ENCODE results near the gene RNF44. TPM values are rescaled to one million over a fixed set of nuclear protein-coding genes. Genes with fewer than 3 reads are reported as not detected.

RNF44 gene
- total and polyA plus RNA-seq, 7 experiments from 2014 or later = 3.3 to 305 (median 260) TPM

DNA sequence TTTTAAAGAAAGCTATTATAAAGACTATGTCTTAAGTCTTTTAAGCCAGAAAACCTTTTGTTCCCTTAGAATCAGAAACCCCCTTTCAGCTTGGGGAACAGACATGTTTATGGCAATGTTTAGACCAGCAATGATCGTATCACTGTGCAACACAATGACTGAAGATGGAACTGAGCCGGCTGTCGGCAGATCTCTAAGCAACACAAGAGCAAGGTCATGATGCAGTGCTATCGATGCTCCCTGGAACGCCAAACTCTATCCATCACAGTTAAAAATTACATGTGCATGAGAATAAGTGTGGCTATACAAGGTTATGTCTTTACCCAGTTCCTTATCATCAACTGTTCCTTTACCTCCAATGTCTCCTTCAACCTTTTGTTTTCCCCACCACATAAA is 1.8 kb upstream of the RNF44 start:
- Histone ChIP-seq H3K9me3 (ENCODE audit: control insufficient read depth in 2 of 3, low read length in 3 of 3) (no peaks in the 10 kb centered on the region), H3K27me3 (ENCODE audit: control insufficient read depth in 2 of 2, insufficient read depth in 2 of 2, low read length in 2 of 2) (no peaks in the 10 kb centered on the region), H3K4me1 (ENCODE audit: control insufficient read depth in 2 of 2, insufficient read depth in 2 of 2, low read length in 2 of 2) (peaks cover 48 to 53% of the 10 kb centered on the region in 2 donors), H3K27ac (ENCODE audit: low read depth, low read length) (peak overlapping the region; percentile 96), H3K36me3 (ENCODE audit: control insufficient read depth in 2 of 3, insufficient read depth in 3 of 3, low read length in 3 of 3) (peaks cover 0 to 20% (median 0%) of the 10 kb centered on the region in 3 experiments), H3K4me3 (ENCODE audit: low read length) (no peak overlapping the region)
- ATAC-seq (no peak), DNase-seq (no peak)
- H3K4me1 Mint-ChIP-seq = peaks cover 48 to 68% (median 61%) of the 10 kb centered on the region in 7 donors
- ChIA-PET CTCF (interaction anchor here (0.7 to 1.9 kb wide), 7 partner anchors 9 to 123 kb away, joined by 3 to 9 read pairs (median 5); partner anchors contain the start of genes CLTB and FAF2), POLR2A (interaction anchor here (1.0 to 11.7 kb wide), 7 partner anchors 10 to 177 kb away, joined by 3 to 251 read pairs (median 27); partner anchors contain the start of genes CDHR2, FAF2 and KIAA1191)
- H3K27ac Mint-ChIP-seq = peak overlapping the region; percentile 38 to 100 (median 99)
- H3K9me3 Mint-ChIP-seq = peaks cover 0 to 5% (median 0%) of the 10 kb centered on the region in 11 donors
- intact Hi-C loops (cut with micrococcal nuclease) = loop anchor here (5.0 to 10.0 kb wide), 7 partner anchors 593 to 1017 kb away; partner anchors contain the start of genes HRH2 (in 2 of the 2), GRK6 (in 1 of the 2), LMAN2 (in 1 of the 2) and NSD1 (in 1 of the 2)
- peaks cover 3 to 19% (median 4%) of the 10 kb centered on the region in 5 donors for H3K36me3 Mint-ChIP-seq
- H3K4me3 Mint-ChIP-seq = peak overlapping the region in 7 of 10 donors; percentile 25 to 100 (median 57)
- no peaks in the 10 kb centered on the region for H3K27me3 Mint-ChIP-seq

DNA sequence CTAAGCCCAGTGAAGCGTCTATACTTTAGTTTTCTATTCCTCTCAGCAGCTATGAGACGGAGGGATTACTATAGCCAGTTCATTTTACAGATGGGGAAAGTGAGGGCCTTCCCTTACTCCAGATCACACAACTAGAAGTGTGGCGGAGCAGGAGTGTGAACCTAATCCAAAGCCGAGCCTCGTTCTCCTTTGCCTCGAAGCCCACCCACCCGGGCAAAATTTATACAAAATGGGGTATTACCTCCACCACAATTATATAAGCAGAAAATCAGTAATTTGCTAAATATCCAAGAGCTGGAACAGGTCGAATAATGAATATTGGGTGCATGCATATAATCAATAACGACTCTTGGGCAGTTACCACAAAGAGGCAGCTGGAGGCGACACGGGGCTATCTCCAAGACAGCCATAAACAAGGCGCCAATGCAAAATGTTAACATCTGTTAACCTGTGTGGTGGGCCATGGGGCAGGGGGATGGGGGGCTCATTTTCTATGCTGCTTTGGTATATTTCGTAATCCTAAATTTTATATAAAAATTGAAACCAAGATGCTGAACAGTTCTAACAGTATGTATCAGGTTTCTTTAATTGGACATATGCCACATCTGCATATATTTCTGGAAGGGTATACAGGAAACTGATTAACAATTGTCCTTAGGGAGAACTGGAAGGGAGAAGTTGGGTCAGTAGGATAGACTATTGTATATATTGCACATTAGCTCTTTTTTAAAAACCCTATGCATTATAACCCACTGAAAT is 1.2 kb upstream of the RNF44 start:
- POLR2A ChIA-PET = interaction anchor here (0.9 to 11.7 kb wide), 15 partner anchors 10 to 176 kb away, joined by 3 to 251 read pairs (median 10); partner anchors contain the start of genes CDHR2, CLTB, FAF2 and HIGD2A
- Mint-ChIP-seq H3K36me3 (peaks cover 4 to 24% (median 8%) of the 10 kb centered on the region in 5 donors), H3K27me3 (no peaks in the 10 kb centered on the region), H3K9me3 (peaks cover 0 to 8% (median 0%) of the 10 kb centered on the region in 11 donors), H3K27ac (peak overlapping the region; percentile 99 to 100 (median 99)), H3K4me1 (peaks cover 52 to 69% (median 66%) of the 10 kb centered on the region in 7 donors), H3K4me3 (peak overlapping the region; percentile 96 to 100 (median 99))
- no peaks in the 10 kb centered on the region for H3K9me3 ChIP-seq (ENCODE audit: control insufficient read depth in 2 of 3, low read length in 3 of 3)
- no peak for DNase-seq
- peak overlapping the region; percentile 54 for H3K4me3 ChIP-seq (ENCODE audit: low read length)
- H3K4me1 ChIP-seq (ENCODE audit: control insufficient read depth in 2 of 2, insufficient read depth in 2 of 2, low read length in 2 of 2) = peaks cover 51 to 58% of the 10 kb centered on the region in 2 donors
- H3K36me3 ChIP-seq (ENCODE audit: control insufficient read depth in 2 of 3, insufficient read depth in 3 of 3, low read length in 3 of 3) = peaks cover 0 to 20% (median 0%) of the 10 kb centered on the region in 3 experiments
- no peaks in the 10 kb centered on the region for H3K27me3 ChIP-seq (ENCODE audit: control insufficient read depth in 2 of 2, insufficient read depth in 2 of 2, low read length in 2 of 2)
- intact Hi-C loops (cut with micrococcal nuclease) = loop anchor here (5.0 to 10.0 kb wide), 7 partner anchors 594 to 1016 kb away; partner anchors contain the start of genes HRH2 (in 2 of the 2), GRK6 (in 1 of the 2), LMAN2 (in 1 of the 2) and NSD1 (in 1 of the 2)
- ATAC-seq = no peak
- H3K27ac ChIP-seq (ENCODE audit: low read depth, low read length) = peak overlapping the region; percentile 96
- CTCF ChIA-PET = interaction anchor here (0.7 to 1.8 kb wide), 8 partner anchors 12 to 177 kb away, joined by 3 to 9 read pairs (median 3); partner anchors contain the start of genes FAF2 and KIAA1191

DNA sequence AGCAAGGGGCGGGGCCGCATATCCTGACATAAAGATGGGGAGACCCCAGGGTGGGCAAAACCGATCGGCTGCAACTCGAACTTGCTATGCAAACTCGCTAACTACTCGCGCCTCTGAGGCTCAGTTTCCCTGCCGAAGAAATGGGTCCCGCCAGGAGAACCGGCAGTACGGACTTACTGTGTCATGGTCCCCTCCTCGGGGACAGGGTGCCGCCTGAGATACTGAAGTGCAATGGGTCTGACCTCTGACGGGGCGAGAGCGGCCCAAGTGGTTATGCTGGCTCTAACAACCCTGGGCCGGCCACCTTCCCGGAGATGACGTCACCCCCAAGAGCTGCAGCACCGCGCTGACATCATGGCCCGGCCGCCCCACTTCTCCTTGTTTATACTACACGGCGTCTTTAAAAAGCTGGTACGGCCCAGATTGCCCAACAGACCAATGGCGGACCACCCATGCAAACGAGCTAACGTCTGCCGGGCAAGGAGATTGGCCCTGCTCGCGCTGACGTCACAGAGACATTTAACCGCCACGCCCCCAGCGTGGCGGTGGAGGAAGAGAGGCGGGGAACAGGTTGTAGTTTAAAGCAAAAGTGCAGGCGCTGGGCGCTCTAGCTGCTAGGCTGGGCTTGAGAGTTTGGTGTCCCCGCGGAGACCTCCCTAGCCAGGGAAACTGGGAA is 490 bp upstream of the RNF44 start:
- no peaks in the 10 kb centered on the region for H3K27me3 Mint-ChIP-seq
- ChIA-PET POLR2A (interaction anchor here (0.9 to 11.7 kb wide), 19 partner anchors 9 to 176 kb away, joined by 3 to 251 read pairs (median 6); partner anchors contain the start of genes CDHR2, CLTB, FAF2 and HIGD2A), CTCF (interaction anchor here (0.7 to 1.8 kb wide), 6 partner anchors 13 to 176 kb away, joined by 3 to 9 read pairs (median 3); partner anchors contain the start of genes FAF2 and KIAA1191)
- peak; percentile 83 for ATAC-seq
- DNase-seq = peak; percentile 80 to 99 (median 96)
- Histone ChIP-seq H3K27ac (ENCODE audit: low read depth, low read length) (peak overlapping the region; percentile 96), H3K4me3 (ENCODE audit: low read length) (peak overlapping the region; percentile 100), H3K36me3 (ENCODE audit: control insufficient read depth in 2 of 3, insufficient read depth in 3 of 3, low read length in 3 of 3) (peaks cover 0 to 20% (median 0%) of the 10 kb centered on the region in 3 experiments), H3K9me3 (ENCODE audit: control insufficient read depth in 2 of 3, low read length in 3 of 3) (no peaks in the 10 kb centered on the region), H3K4me1 (ENCODE audit: control insufficient read depth in 2 of 2, insufficient read depth in 2 of 2, low read length in 2 of 2) (peaks cover 58 to 65% of the 10 kb centered on the region in 2 donors), H3K27me3 (ENCODE audit: control insufficient read depth in 2 of 2, insufficient read depth in 2 of 2, low read length in 2 of 2) (no peaks in the 10 kb centered on the region)
- H3K4me3 Mint-ChIP-seq = peak overlapping the region; percentile 96 to 100 (median 99)
- H3K4me1 Mint-ChIP-seq = peaks cover 55 to 74% (median 71%) of the 10 kb centered on the region in 7 donors
- intact Hi-C loops (cut with micrococcal nuclease) = loop anchor here (1.0 to 10.0 kb wide), 20 partner anchors 8 to 1015 kb away; partner anchors contain the start of genes CLTB (in 2 of the 2), FAF2 (in 2 of the 2), GRK6 (in 2 of the 2) and HRH2 (in 2 of the 2)
- peak overlapping the region; percentile 99 to 100 (median 99) for H3K27ac Mint-ChIP-seq
- H3K9me3 Mint-ChIP-seq = peaks cover 0 to 8% (median 0%) of the 10 kb centered on the region in 11 donors
- H3K36me3 Mint-ChIP-seq = peaks cover 4 to 27% (median 8%) of the 10 kb centered on the region in 5 donors

DNA sequence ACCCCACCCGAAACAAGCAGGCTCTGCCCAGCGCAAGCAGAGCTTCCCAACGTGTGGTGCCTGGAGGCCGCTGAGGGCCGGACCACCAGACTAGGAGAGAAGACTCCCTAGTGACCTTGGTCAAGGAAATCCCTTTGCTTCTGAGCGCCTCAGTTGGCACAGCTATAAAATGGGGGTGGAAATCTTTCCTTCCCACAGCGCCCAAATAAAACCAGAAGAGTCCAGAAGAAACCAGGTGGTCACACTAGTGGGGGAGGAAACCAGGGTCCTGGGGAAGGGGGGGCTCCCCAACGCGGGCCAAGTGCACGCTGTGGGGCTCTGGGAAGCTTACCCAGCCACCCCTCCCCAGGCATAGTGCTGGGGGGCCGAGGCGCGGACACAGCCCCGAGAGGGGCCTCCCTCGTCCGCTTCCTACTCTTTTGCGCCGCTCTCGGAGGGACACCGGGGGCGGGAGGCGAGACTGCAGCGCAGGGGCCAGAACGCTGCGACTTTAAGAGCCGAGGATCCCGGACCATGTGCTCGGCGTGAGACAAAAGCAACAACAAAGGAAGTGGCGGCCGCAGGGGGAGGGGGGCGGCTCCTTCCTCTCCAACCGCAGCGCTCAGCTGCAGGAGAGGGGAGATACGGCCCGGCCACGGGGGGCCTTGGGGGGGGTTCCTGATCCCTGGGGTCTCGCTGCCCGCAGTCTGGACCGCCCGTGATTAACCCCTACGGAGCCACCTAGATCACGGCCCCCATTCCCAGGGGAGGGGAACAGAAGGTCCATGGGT is 885 bp downstream of the RNF44 start:
- Mint-ChIP-seq H3K9me3 (peaks cover 0 to 8% (median 0%) of the 10 kb centered on the region in 11 donors), H3K27ac (peak overlapping the region; percentile 88 to 100 (median 99)), H3K4me3 (peak overlapping the region; percentile 96 to 100 (median 99)), H3K36me3 (peaks cover 5 to 28% (median 8%) of the 10 kb centered on the region in 5 donors), H3K27me3 (no peaks in the 10 kb centered on the region), H3K4me1 (peaks cover 46 to 67% (median 64%) of the 10 kb centered on the region in 7 donors)
- intact Hi-C loops (cut with micrococcal nuclease) = loop anchor here (2.0 to 10.0 kb wide), 10 partner anchors 60 to 1014 kb away; partner anchors contain the start of genes GRK6 (in 2 of the 2), HRH2 (in 2 of the 2), CLTB (in 1 of the 2) and LMAN2 (in 1 of the 2)
- DNase-seq = peak; percentile 61 to 85 (median 82)
- no peaks in the 10 kb centered on the region for H3K9me3 ChIP-seq (ENCODE audit: control insufficient read depth in 2 of 3, low read length in 3 of 3)
- H3K4me1 ChIP-seq (ENCODE audit: control insufficient read depth in 2 of 2, insufficient read depth in 2 of 2, low read length in 2 of 2) = peaks cover 66 to 70% of the 10 kb centered on the region in 2 donors
- H3K4me3 ChIP-seq (ENCODE audit: low read length) = peak overlapping the region; percentile 100
- H3K27me3 ChIP-seq (ENCODE audit: control insufficient read depth in 2 of 2, insufficient read depth in 2 of 2, low read length in 2 of 2) = no peaks in the 10 kb centered on the region
- peaks cover 0 to 29% (median 3%) of the 10 kb centered on the region in 3 experiments for H3K36me3 ChIP-seq (ENCODE audit: control insufficient read depth in 2 of 3, insufficient read depth in 3 of 3, low read length in 3 of 3)
- ChIA-PET CTCF (interaction anchor here (0.8 to 2.1 kb wide), 6 partner anchors 19 to 149 kb away, joined by 3 to 6 read pairs (median 3); no protein-coding TSS in a partner anchor), POLR2A (interaction anchor here (0.6 to 15.9 kb wide), 25 partner anchors 4 to 890 kb away, joined by 3 to 251 read pairs (median 5); partner anchors contain the start of genes CDHR2, CLTB, FAF2 and HIGD2A)
- peak; percentile 14 for ATAC-seq
- H3K27ac ChIP-seq (ENCODE audit: low read depth, low read length) = peak overlapping the region; percentile 96

DNA sequence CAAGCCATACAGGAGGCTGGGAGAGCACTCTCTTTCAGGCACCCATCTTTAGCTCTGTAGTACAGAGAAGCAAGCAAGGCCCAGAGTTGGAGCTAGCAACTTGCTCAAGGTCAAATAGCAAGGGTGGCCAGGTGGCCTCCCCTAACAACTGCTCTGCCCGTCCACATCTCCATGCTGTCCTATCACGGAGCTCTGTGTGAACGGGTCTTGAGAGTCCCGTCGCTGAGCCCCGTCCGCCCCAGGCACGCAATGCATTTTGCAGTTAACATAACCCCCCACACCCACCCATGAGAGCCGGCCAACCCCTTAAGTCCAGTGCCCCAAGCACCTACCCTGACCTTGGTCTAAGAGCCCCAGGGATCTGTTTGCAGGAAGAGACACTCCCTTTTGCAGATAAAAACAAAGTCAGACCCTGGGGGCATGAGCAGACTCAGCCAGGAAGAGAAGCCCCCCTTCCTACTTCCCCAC is 1.5 kb downstream of the RNF44 start:
- peak overlapping the region; percentile 100 for H3K4me3 ChIP-seq (ENCODE audit: low read length)
- no peaks in the 10 kb centered on the region for H3K9me3 ChIP-seq (ENCODE audit: control insufficient read depth in 2 of 3, low read length in 3 of 3)
- ChIA-PET CTCF (interaction anchor here (0.7 to 2.1 kb wide), 7 partner anchors 19 to 148 kb away, joined by 3 to 6 read pairs (median 3); no protein-coding TSS in a partner anchor), POLR2A (interaction anchor here (0.6 to 15.9 kb wide), 20 partner anchors 5 to 890 kb away, joined by 3 to 251 read pairs (median 4); partner anchors contain the start of genes CDHR2, FAF2, HIGD2A and KIAA1191)
- H3K4me1 ChIP-seq (ENCODE audit: control insufficient read depth in 2 of 2, insufficient read depth in 2 of 2, low read length in 2 of 2) = peaks cover 66 to 69% of the 10 kb centered on the region in 2 donors
- peaks cover 0 to 35% (median 4%) of the 10 kb centered on the region in 3 experiments for H3K36me3 ChIP-seq (ENCODE audit: control insufficient read depth in 2 of 3, insufficient read depth in 3 of 3, low read length in 3 of 3)
- Mint-ChIP-seq H3K9me3 (peaks cover 0 to 8% (median 0%) of the 10 kb centered on the region in 11 donors), H3K4me3 (peak overlapping the region; percentile 96 to 100 (median 99)), H3K27me3 (no peaks in the 10 kb centered on the region), H3K36me3 (peaks cover 7 to 31% (median 11%) of the 10 kb centered on the region in 5 donors), H3K4me1 (peaks cover 45 to 66% (median 63%) of the 10 kb centered on the region in 7 donors), H3K27ac (peak overlapping the region; percentile 88 to 100 (median 99))
- no peak for DNase-seq
- no peak for ATAC-seq
- H3K27ac ChIP-seq (ENCODE audit: low read depth, low read length) = peak overlapping the region; percentile 96
- intact Hi-C loops (cut with micrococcal nuclease) = loop anchor here (1.0 to 10.0 kb wide), 12 partner anchors 8 to 1013 kb away; partner anchors contain the start of genes GRK6 (in 2 of the 2), HRH2 (in 2 of the 2), CLTB (in 1 of the 2) and LMAN2 (in 1 of the 2)
- no peaks in the 10 kb centered on the region for H3K27me3 ChIP-seq (ENCODE audit: control insufficient read depth in 2 of 2, insufficient read depth in 2 of 2, low read length in 2 of 2)
